Liver (tissue), 9 donors: ENCODE results near the gene PNMA6E. TPM values are rescaled to one million over a fixed set of nuclear protein-coding genes. Genes with fewer than 3 reads are reported as not detected.

ENCODE experiments used
- DNase-seq: peaks from one replicate; pipeline ENCODE4 v3.0.0-alpha.2; 2017; ENCODE audit warnings: low spot score
- H3K27ac ChIP-seq, 2 donors: one replicate each; pipeline ENCODE4 v1.7.0; 2013; ENCODE audit warnings: inconsistent platforms in 2 of 2, low read length in 2 of 2, control low read depth in 1 of 2, low read depth in 1 of 2, mild to moderate bottlenecking in 1 of 2
- H3K27me3 ChIP-seq, 4 donors: one replicate each; pipeline versions ENCODE4 v1.6.1 to v1.7.0; 2013; ENCODE audit warnings: low read length in 3 of 4, inconsistent platforms in 1 of 4, mild to moderate bottlenecking in 1 of 4, moderate library complexity in 1 of 4; ENCODE audit not compliant: control insufficient read depth in 4 of 4, insufficient read depth in 4 of 4
- H3K36me3 ChIP-seq, 4 donors: one replicate each; pipeline versions ENCODE4 v1.6.1 to v1.7.0; 2013; ENCODE audit warnings: low read length in 3 of 4, mild to moderate bottlenecking in 3 of 4, low read depth in 1 of 4, moderate library complexity in 1 of 4; ENCODE audit not compliant: control insufficient read depth in 4 of 4, insufficient read depth in 3 of 4
- H3K4me1 ChIP-seq, 4 donors: one replicate each; pipeline versions ENCODE4 v1.6.1 to v1.7.0; 2013; ENCODE audit warnings: low read length in 3 of 4, mild to moderate bottlenecking in 3 of 4, moderate library complexity in 1 of 4; ENCODE audit not compliant: control insufficient read depth in 4 of 4, insufficient read depth in 4 of 4
- H3K4me3 ChIP-seq, 3 donors: one replicate each; pipeline versions ENCODE4 v1.6.1 to v1.7.0; 2013; ENCODE audit warnings: low read length in 3 of 3, control low read depth in 1 of 3, low read depth in 1 of 3, mild to moderate bottlenecking in 1 of 3
- H3K9ac ChIP-seq, 2 donors: one replicate each; pipeline ENCODE4 v1.7.0; 2013; ENCODE audit warnings: low read length in 2 of 2, mild to moderate bottlenecking in 2 of 2, moderate library complexity in 2 of 2, control low read depth in 1 of 2, low read depth in 1 of 2
- H3K9me3 ChIP-seq, 4 donors: one replicate each; pipeline versions ENCODE4 v1.6.1 to v1.7.0; 2013; ENCODE audit warnings: low read length in 3 of 4; ENCODE audit not compliant: control insufficient read depth in 4 of 4
- EGR1 ChIP-seq, 2 donors: IDR thresholded peaks; 2 replicates each; pipeline ENCODE4 v1.6.1; 2016 to 2018; ENCODE audit warnings: antibody characterized with exemption in 2 of 2, low read depth in 2 of 2
- FOXA1 ChIP-seq: IDR thresholded peaks from 2 replicates; pipeline ENCODE4 v1.6.1; 2016; ENCODE audit warnings: antibody characterized with exemption
- GABPA ChIP-seq, 2 donors: IDR thresholded peaks in 1 of 2; conservative IDR thresholded peaks in 1 of 2; 2 replicates each; pipeline ENCODE4 v1.6.1; 2016; ENCODE audit warnings: antibody characterized with exemption in 2 of 2, mild to moderate bottlenecking in 1 of 2, moderate library complexity in 1 of 2
- HNF4A ChIP-seq, 2 donors: conservative IDR thresholded peaks; 2 replicates each; pipeline ENCODE4 v1.6.1; 2016; ENCODE audit warnings: antibody characterized with exemption in 2 of 2, mild to moderate bottlenecking in 2 of 2
- HNF4G ChIP-seq: IDR thresholded peaks from 2 replicates; pipeline ENCODE4 v1.6.1; 2016; ENCODE audit warnings: antibody characterized with exemption
- MAX ChIP-seq: IDR thresholded peaks from 2 replicates; pipeline ENCODE4 v1.6.1; 2016; ENCODE audit warnings: antibody characterized with exemption
- NR2F2 ChIP-seq: IDR thresholded peaks from 2 replicates; pipeline ENCODE4 v1.6.1; 2016; ENCODE audit warnings: antibody characterized with exemption
- RAD21 ChIP-seq, 2 donors: IDR thresholded peaks; 2 replicates each; pipeline ENCODE4 v1.6.1; 2016; ENCODE audit warnings: antibody characterized with exemption in 2 of 2, mild to moderate bottlenecking in 2 of 2
- REST ChIP-seq: IDR thresholded peaks from 2 replicates; pipeline ENCODE4 v1.6.1; 2016; ENCODE audit warnings: antibody characterized with exemption, mild to moderate bottlenecking
- RXRA ChIP-seq, 2 donors: IDR thresholded peaks; 2 replicates each; pipeline ENCODE4 v1.6.1; 2017 to 2018; ENCODE audit warnings: antibody characterized with exemption in 2 of 2, mild to moderate bottlenecking in 1 of 2
- SP1 ChIP-seq: IDR thresholded peaks from 2 replicates; pipeline ENCODE4 v1.6.1; 2018; ENCODE audit warnings: antibody characterized with exemption, mild to moderate bottlenecking
- TAF1 ChIP-seq: conservative IDR thresholded peaks from 2 replicates; pipeline ENCODE4 v1.6.1; 2016; ENCODE audit warnings: antibody characterized with exemption, mild to moderate bottlenecking
- YY1 ChIP-seq: IDR thresholded peaks from 2 replicates; pipeline ENCODE4 v1.6.1; 2016; ENCODE audit warnings: antibody characterized with exemption, mild to moderate bottlenecking
- WGBS: extraction: QIAGEN DNeasy Blood & Tissue Kit; methylation state at CpG from one replicate; pipeline ENCODE4 v1.1.7; 2013; 5-methylcytosine and 5-hydroxymethylcytosine counted together
- polyA plus RNA-seq, 2 donors: library from polyadenylated mRNA; stranded (reverse) in 1 of 2; unstranded in 1 of 2; fragments of 200-250 nt in 1 of 2; fragments of >200 nt in 1 of 2; fragmentation: Nextera tagmentation in 1 of 2; extraction: Ambion mirVana in 1 of 2; gene quantifications; one replicate each; pipeline versions ENCODE4 v1.2.1 to v1.2.3, GENCODE V29; 2013 to 2015
- total RNA-seq, 2 donors: library from RNA; depleted of rRNA; stranded (reverse); fragments of >200 nt; gene quantifications; one replicate each; pipeline ENCODE4 v1.2.3, GENCODE V29; 2014
- TF ChIP-seq, protein P1 (sequence below): IDR thresholded peaks from 2 replicates; pipeline ENCODE4 v1.6.1; 2016; ENCODE audit warnings: antibody characterized with exemption
- TF ChIP-seq, protein P2 (sequence below): IDR thresholded peaks from 2 replicates; pipeline ENCODE4 v1.6.1; 2016; ENCODE audit warnings: antibody characterized with exemption
- TF ChIP-seq, protein P3 (sequence below): fragments of 150-350 bp; IDR thresholded peaks from 2 replicates; pipeline ENCODE4 v1.5.1; 2017; ENCODE audit warnings: improper control_type of control experiment, low read depth, low read length; ENCODE audit not compliant: missing input control
- donor health status: healthy.
- donor health status: healthy.
- donor health status: healthy.
- donor health status: healthy.
- donor health status: healthy.

PNMA6E gene
- total and polyA plus RNA-seq, 4 donors: not detected

- TF ChIP-seq EGR1 (IDR thresholded peaks at IDR 0.05; ENCODE audit: low read depth in 2 of 2): no peak
- TF ChIP-seq RXRA (IDR thresholded peaks at IDR 0.05): no peak
- TF ChIP-seq, protein P1, sequence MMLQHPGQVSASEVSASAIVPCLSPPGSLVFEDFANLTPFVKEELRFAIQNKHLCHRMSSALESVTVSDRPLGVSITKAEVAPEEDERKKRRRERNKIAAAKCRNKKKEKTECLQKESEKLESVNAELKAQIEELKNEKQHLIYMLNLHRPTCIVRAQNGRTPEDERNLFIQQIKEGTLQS: no peak
- no peak for TF ChIP-seq REST
- TF ChIP-seq FOXA1: no peak
- no peak for TF ChIP-seq TAF1
- TF ChIP-seq MAX: no peak
- no peak for TF ChIP-seq NR2F2
- TF ChIP-seq, protein P2, sequence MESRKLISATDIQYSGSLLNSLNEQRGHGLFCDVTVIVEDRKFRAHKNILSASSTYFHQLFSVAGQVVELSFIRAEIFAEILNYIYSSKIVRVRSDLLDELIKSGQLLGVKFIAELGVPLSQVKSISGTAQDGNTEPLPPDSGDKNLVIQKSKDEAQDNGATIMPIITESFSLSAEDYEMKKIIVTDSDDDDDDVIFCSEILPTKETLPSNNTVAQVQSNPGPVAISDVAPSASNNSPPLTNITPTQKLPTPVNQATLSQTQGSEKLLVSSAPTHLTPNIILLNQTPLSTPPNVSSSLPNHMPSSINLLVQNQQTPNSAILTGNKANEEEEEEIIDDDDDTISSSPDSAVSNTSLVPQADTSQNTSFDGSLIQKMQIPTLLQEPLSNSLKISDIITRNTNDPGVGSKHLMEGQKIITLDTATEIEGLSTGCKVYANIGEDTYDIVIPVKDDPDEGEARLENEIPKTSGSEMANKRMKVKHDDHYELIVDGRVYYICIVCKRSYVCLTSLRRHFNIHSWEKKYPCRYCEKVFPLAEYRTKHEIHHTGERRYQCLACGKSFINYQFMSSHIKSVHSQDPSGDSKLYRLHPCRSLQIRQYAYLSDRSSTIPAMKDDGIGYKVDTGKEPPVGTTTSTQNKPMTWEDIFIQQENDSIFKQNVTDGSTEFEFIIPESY: no peak
- TF ChIP-seq RAD21 (IDR thresholded peaks at IDR 0.05): no peak
- no peak for TF ChIP-seq SP1
- no peak for TF ChIP-seq HNF4G
- TF ChIP-seq HNF4A (conservative IDR thresholded peaks at IDR 0.05): no peak
- Histone ChIP-seq H3K4me1 (no peaks in the 10 kb centered on the region), H3K36me3 (no peaks in the 10 kb centered on the region), H3K9ac (no peak overlapping the region), H3K9me3 (no peaks in the 10 kb centered on the region), H3K27me3 (no peaks in the 10 kb centered on the region), H3K4me3 (no peak overlapping the region), H3K27ac (no peak overlapping the region)
- WGBS: 95% methylated on average over 18 of the region's 18 CpGs
- no peak for DNase-seq
These were observed 20.7 kb upstream of the PNMA6E start for GRCh38 chrX:153421856-153422255.

GRCh38 chrX:153420851-153421599 is 19.9 kb upstream of the PNMA6E start:
- WGBS: 89% methylated on average over 91 of the region's 91 CpGs
- Histone ChIP-seq H3K9ac (no peak overlapping the region), H3K9me3 (no peaks in the 10 kb centered on the region), H3K27me3 (no peaks in the 10 kb centered on the region), H3K27ac (no peak overlapping the region), H3K4me3 (no peak overlapping the region), H3K4me1 (no peaks in the 10 kb centered on the region), H3K36me3 (no peaks in the 10 kb centered on the region)
- DNase-seq: no peak
- TF ChIP-seq MAX: no peak
- TF ChIP-seq RXRA (IDR thresholded peaks at IDR 0.05): no peak
- TF ChIP-seq, protein P3, sequence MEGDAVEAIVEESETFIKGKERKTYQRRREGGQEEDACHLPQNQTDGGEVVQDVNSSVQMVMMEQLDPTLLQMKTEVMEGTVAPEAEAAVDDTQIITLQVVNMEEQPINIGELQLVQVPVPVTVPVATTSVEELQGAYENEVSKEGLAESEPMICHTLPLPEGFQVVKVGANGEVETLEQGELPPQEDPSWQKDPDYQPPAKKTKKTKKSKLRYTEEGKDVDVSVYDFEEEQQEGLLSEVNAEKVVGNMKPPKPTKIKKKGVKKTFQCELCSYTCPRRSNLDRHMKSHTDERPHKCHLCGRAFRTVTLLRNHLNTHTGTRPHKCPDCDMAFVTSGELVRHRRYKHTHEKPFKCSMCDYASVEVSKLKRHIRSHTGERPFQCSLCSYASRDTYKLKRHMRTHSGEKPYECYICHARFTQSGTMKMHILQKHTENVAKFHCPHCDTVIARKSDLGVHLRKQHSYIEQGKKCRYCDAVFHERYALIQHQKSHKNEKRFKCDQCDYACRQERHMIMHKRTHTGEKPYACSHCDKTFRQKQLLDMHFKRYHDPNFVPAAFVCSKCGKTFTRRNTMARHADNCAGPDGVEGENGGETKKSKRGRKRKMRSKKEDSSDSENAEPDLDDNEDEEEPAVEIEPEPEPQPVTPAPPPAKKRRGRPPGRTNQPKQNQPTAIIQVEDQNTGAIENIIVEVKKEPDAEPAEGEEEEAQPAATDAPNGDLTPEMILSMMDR: no peak
- TF ChIP-seq RAD21 (IDR thresholded peaks at IDR 0.05): no peak
- TF ChIP-seq HNF4A (conservative IDR thresholded peaks at IDR 0.05): no peak
- TF ChIP-seq, protein P1: no peak
- no peak for TF ChIP-seq REST
- TF ChIP-seq, protein P2: no peak
- no peak for TF ChIP-seq GABPA (IDR thresholded peaks at IDR 0.05 in 1 of 2, conservative IDR thresholded peaks at IDR 0.05 in 1 of 2)
- no peak for TF ChIP-seq YY1
